Measurements from ENCODE around the gene ZNF442. TPM values are rescaled to one million over a fixed set of nuclear protein-coding genes. Genes with fewer than 3 reads are reported as not detected.
A peak's percentile ranks its signal among the peaks of the same experiment; 100 is the strongest.
"Not testable (repeated sequence)": the region's sequence is repeated elsewhere in the genome, so short reads cannot be mapped to it uniquely, and the experiment has no call there.

The ZNF442 gene
- total RNA-seq, 1 donor from 2014 or later, result 4.2 TPM

DNA sequence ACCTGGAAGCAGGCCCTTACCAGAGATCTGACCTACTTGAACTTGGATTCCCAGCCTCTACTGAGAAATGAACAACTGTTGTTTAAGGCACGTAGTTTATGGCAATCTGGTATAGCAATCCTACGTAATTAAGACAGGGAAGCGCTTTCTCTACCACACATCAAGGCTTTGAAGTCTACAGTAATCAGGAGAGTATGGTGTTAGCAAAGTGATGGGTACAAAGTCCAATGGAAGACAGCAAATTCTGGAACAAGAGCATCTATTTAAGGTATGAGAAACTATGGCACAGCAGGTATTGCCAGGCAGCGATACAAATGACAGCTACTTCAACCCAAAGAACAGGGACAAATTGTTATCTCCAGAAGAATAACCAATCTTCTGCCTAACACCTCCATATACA lies 35.1 kb downstream of the ZNF442 start:
- H3K4me3 ChIP-seq (ENCODE audit: low read length in 3 of 3), result peak overlapping the region in 1 of 3 donors; percentile 0
- peak overlapping the region; percentile 20 for H3K27ac ChIP-seq (ENCODE audit: low read depth, low read length)
- H3K27me3 ChIP-seq (ENCODE audit: control insufficient read depth in 3 of 3, insufficient read depth in 3 of 3, low read length in 3 of 3), result no peaks in the 10 kb centered on the region

DNA sequence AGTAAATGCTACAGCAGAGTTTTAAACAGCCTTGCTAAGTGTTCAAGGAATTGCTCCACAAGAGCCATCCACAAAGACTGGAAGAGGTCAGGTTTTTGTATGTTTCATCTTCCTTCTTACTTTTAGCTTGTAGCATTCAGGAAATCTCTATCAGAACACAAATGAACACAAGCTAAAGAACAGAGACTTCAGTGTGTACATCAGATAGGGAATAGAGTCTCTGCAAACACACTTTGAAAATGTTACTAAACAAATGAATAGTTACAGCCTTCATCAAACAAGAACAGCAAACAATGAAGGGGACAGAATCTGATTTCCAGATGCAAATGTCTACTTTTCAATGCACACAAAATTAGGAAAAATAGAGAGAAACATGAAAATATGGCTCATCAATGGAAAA lies 39.8 kb downstream of the ZNF442 start:
- Histone ChIP-seq H3K4me1 (ENCODE audit: control insufficient read depth in 3 of 3, insufficient read depth in 3 of 3, low read length in 3 of 3) (peaks cover 0 to 4% (median 2%) of the 10 kb centered on the region in 3 donors), H3K9me3 (ENCODE audit: control insufficient read depth in 3 of 3, low read length in 3 of 3) (no peaks in the 10 kb centered on the region), H3K36me3 (ENCODE audit: control insufficient read depth in 3 of 3, insufficient read depth in 3 of 3, low read length in 3 of 3) (peaks cover 7 to 13% (median 10%) of the 10 kb centered on the region in 3 donors), H3K27me3 (ENCODE audit: control insufficient read depth in 3 of 3, insufficient read depth in 3 of 3, low read length in 3 of 3) (no peaks in the 10 kb centered on the region), H3K27ac (ENCODE audit: low read depth, low read length) (no peak overlapping the region), H3K9ac (ENCODE audit: low read depth in 1 of 3, low read length in 3 of 3) (no peak overlapping the region), H3K4me3 (ENCODE audit: low read length in 3 of 3) (no peak overlapping the region)

More for the DNA sequence above, 35.1 kb downstream of the ZNF442 start:
- Histone ChIP-seq H3K36me3 (ENCODE audit: control insufficient read depth in 3 of 3, insufficient read depth in 3 of 3, low read length in 3 of 3) (no peaks in the 10 kb centered on the region), H3K4me1 (ENCODE audit: control insufficient read depth in 3 of 3, insufficient read depth in 3 of 3, low read length in 3 of 3) (peaks cover 12 to 20% (median 15%) of the 10 kb centered on the region in 3 donors), H3K9ac (ENCODE audit: low read depth in 1 of 3, low read length in 3 of 3) (no peak overlapping the region), H3K9me3 (ENCODE audit: control insufficient read depth in 3 of 3, low read length in 3 of 3) (no peaks in the 10 kb centered on the region)

DNA sequence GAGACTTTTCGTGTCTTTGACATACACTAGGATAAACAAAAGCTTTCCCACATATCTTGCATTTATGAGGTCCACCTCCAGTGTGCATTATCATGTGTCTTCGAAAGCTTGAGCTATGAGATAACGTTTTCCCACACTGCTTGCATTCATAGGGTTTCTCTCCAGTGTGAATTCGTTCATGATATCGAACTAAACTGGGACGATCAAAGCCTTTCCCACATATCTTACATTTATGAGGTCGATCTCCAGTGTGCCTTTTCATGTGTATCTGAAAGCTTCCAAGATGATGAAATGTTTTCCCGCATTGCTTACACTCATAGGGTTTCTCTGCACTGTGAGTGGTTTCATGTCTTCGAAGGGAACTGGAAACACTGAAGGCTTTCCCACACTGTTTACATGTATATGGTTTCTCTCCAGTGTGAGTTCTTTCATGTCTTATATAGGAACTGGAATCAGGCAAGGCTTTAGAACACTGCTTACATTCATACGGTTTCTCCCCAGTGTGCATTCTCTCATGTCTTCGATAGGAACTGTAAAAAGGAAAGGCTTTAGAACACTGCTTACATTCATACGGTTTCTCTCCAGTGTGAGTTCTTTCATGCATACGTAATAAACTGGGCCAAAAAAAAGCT lies 46.6 kb downstream of the ZNF442 start:
- peaks cover 22 to 44% (median 40%) of the 10 kb centered on the region in 3 donors for H3K36me3 ChIP-seq (ENCODE audit: control insufficient read depth in 3 of 3, insufficient read depth in 3 of 3, low read length in 3 of 3)
- no peaks in the 10 kb centered on the region for H3K4me1 ChIP-seq (ENCODE audit: control insufficient read depth in 3 of 3, insufficient read depth in 3 of 3, low read length in 3 of 3)
- no peak overlapping the region for H3K4me3 ChIP-seq (ENCODE audit: low read length in 3 of 3)
- H3K9me3 ChIP-seq (ENCODE audit: control insufficient read depth in 3 of 3, low read length in 3 of 3), result peaks cover 0 to 8% (median 6%) of the 10 kb centered on the region in 3 donors
- H3K9ac ChIP-seq (ENCODE audit: low read depth in 1 of 3, low read length in 3 of 3), result no peak overlapping the region
- H3K27ac ChIP-seq (ENCODE audit: low read depth, low read length), result no peak overlapping the region
- no peaks in the 10 kb centered on the region for H3K27me3 ChIP-seq (ENCODE audit: control insufficient read depth in 3 of 3, insufficient read depth in 3 of 3, low read length in 3 of 3)

DNA sequence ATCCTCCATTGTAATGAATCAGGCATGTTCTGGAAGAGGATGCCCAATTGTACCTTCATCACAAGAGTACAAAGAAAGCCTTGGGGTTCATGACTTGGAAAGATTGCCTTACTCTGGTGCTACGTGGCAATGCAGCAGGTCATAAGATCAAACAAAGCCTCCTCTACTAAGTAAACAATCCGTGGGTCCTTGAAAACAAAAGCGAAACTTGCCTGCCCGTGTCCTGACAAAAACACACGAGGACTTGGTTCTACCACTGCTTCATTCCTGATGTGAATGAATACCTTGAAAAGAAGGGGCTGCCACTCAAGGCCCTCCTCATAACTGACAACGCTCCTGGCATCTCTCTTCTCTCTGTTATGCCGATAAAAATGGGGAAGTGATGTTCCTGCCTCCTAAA lies 50.9 kb downstream of the ZNF442 start:
- peaks cover 11 to 25% (median 16%) of the 10 kb centered on the region in 3 donors for H3K36me3 ChIP-seq (ENCODE audit: control insufficient read depth in 3 of 3, insufficient read depth in 3 of 3, low read length in 3 of 3)
- H3K9me3 ChIP-seq (ENCODE audit: control insufficient read depth in 3 of 3, low read length in 3 of 3), result peaks cover 0 to 7% (median 4%) of the 10 kb centered on the region in 3 donors
- H3K4me1 ChIP-seq (ENCODE audit: control insufficient read depth in 3 of 3, insufficient read depth in 3 of 3, low read length in 3 of 3), result no peaks in the 10 kb centered on the region
- H3K9ac ChIP-seq (ENCODE audit: low read depth in 1 of 3, low read length in 3 of 3), result no peak overlapping the region
- no peak overlapping the region for H3K4me3 ChIP-seq (ENCODE audit: low read length in 3 of 3)
- H3K27me3 ChIP-seq (ENCODE audit: control insufficient read depth in 3 of 3, insufficient read depth in 3 of 3, low read length in 3 of 3), result no peaks in the 10 kb centered on the region
- no peak overlapping the region for H3K27ac ChIP-seq (ENCODE audit: low read depth, low read length)

DNA sequence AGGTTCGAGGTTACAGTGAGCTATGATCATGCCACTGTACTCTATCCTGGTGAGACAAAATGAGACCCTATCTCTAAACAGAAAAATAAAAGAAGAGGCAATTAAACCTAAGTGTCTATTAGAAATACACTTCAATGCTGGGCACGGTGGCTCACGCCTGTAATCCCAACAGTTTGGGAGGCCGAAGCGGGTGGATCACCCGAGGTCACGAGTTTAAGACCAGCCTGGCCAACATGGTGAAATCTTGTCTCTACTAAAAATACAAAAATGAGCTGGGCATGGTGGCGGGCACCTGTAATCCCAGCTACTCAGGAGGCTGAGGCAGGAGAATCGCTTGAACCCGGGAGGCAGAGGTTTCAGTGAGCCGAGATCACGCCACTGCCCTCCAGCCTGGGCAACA lies 56.6 kb downstream of the ZNF442 start:
- not testable (repeated sequence) for H3K9ac ChIP-seq (ENCODE audit: low read depth in 1 of 3, low read length in 3 of 3); H3K36me3 ChIP-seq (ENCODE audit: control insufficient read depth in 3 of 3, insufficient read depth in 3 of 3, low read length in 3 of 3); H3K4me3 ChIP-seq (ENCODE audit: low read length in 3 of 3); H3K27ac ChIP-seq (ENCODE audit: low read depth, low read length); H3K9me3 ChIP-seq (ENCODE audit: control insufficient read depth in 3 of 3, low read length in 3 of 3); H3K4me1 ChIP-seq (ENCODE audit: control insufficient read depth in 3 of 3, insufficient read depth in 3 of 3, low read length in 3 of 3); H3K27me3 ChIP-seq (ENCODE audit: control insufficient read depth in 3 of 3, insufficient read depth in 3 of 3, low read length in 3 of 3)

Small RNA genes lying within 50 kb of the gene (small RNA-seq; reads per million reads assigned to genes)
- not detected for gene RPS29P23

Other genes starting within 250 kb of the ZNF442 start
- gene ZNF20, start 225.3 kb downstream of the ZNF442 start, total RNA-seq, result 2.1 TPM
- 7.3 TPM for gene ZNF625, start 208.9 kb downstream of the ZNF442 start, total RNA-seq
- 8.4 TPM for gene ZNF136, start 202.6 kb downstream of the ZNF442 start, total RNA-seq
- gene ZNF44, start 70.8 kb downstream of the ZNF442 start, total RNA-seq, result 13.6 TPM
- gene ZNF563, start 32.0 kb downstream of the ZNF442 start, total RNA-seq, result 3.1 TPM
- 5.7 TPM for gene ZNF799, start 35.6 kb upstream of the ZNF442 start, total RNA-seq
- gene ZNF443, start 75.3 kb upstream of the ZNF442 start, total RNA-seq, result 4.7 TPM
- 5.7 TPM for gene ZNF709, start 119.1 kb upstream of the ZNF442 start, total RNA-seq
- gene ZNF564, start 185.8 kb upstream of the ZNF442 start, total RNA-seq, result 19.8 TPM
- 5.2 TPM for gene ZNF490, start 245.1 kb upstream of the ZNF442 start, total RNA-seq
- gene ZNF791, start 245.2 kb upstream of the ZNF442 start, total RNA-seq, result 10.4 TPM